HEK293 (cell line): Measurements from ENCODE around the gene JAML.

Experiments used
- BCL11A ChIP-seq: fragments of 450-650 bp; formaldehyde crosslinking; IDR thresholded peaks from 2 replicates; pipeline ENCODE4 v1.5.1; 2016; ENCODE audit warnings: low read depth, missing biosample characterization, missing genetic modification characterization
- CTCF ChIP-seq: fragments of 450-650 bp; formaldehyde crosslinking; IDR thresholded peaks from 2 replicates; pipeline ENCODE4 v1.5.1; 2016; ENCODE audit warnings: missing biosample characterization, missing genetic modification characterization
- PATZ1 ChIP-seq: fragments of 450-650 bp; formaldehyde crosslinking; IDR thresholded peaks from 2 replicates; pipeline ENCODE4 v1.5.1; 2016; ENCODE audit warnings: missing biosample characterization, missing genetic modification characterization
- ZBTB49 ChIP-seq: fragments of 450-650 bp; formaldehyde crosslinking; IDR thresholded peaks from 2 replicates; pipeline ENCODE4 v1.5.1; 2016; ENCODE audit warnings: missing biosample characterization, missing genetic modification characterization, low read depth
- ZNF266 ChIP-seq: fragments of 450-650 bp; formaldehyde crosslinking; IDR thresholded peaks from 2 replicates; pipeline ENCODE4 v1.5.1; 2016; ENCODE audit warnings: missing biosample characterization, missing genetic modification characterization, low read depth

GRCh38 chr11:118147502-118147901 is 77.3 kb downstream of the JAML start:
- TF ChIP-seq ZNF266 (tag by site-specific recombination): no peak
- no peak for TF ChIP-seq BCL11A (tag by site-specific recombination)
- TF ChIP-seq ZBTB49 (tag by site-specific recombination): no peak
- no peak for TF ChIP-seq PATZ1 (tag by site-specific recombination)
- TF ChIP-seq CTCF (tag by site-specific recombination): no peak
